Amniotic stem cell (primary cell): Measurements from ENCODE around the gene PROX1.

Experiments
- DNase-seq: peaks from one replicate; lab custom pipeline; 2025; lab: John Stamatoyannopoulos, UW

Gene PROX1

DNA sequence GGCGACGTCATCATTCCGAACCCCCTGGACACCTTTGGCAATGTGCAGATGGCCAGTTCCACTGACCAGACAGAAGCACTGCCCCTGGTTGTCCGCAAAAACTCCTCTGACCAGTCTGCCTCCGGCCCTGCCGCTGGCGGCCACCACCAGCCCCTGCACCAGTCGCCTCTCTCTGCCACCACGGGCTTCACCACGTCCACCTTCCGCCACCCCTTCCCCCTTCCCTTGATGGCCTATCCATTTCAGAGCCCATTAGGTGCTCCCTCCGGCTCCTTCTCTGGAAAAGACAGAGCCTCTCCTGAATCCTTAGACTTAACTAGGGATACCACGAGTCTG lies 10.0 kb downstream of the PROX1 start:
- no peak for DNase-seq

DNA sequence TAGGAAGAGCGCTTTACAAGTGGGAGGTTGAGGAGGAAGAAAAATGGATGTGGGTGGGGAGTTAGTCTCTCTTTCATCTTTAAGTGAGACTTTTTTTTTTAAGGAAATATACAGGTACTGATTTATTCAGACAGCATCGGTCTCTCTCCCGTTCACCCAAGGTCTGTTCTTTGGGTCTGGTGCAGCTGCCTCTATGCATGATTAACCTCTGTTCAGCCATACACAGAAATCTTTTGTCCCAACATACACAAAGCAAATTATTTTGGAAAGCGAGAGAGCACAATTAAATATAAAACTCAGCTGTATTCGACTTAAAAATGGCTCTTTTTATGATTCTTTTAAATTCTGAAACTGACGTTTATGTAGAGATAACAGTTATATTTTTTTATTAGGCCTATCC lies 11.0 kb downstream of the PROX1 start:
- no peak for DNase-seq

DNA sequence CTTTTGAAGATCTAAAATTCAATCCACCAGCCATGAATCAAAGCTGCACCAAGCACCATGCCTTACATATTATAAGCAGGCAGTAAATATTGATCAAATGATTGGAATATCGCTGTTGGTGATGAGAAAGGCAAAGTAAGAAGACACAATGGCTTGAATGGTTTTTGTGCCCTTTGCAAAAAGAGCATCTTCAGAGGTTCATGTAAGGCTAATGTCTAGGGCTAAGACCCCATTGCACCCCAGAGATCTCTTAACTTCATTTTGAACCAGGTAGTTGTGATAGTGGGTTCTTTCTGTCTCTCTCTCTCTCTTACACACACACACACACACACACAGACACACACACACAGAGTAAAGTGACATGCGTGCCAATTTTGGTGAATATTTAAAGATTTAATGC lies 12.0 kb downstream of the PROX1 start:
- no peak for DNase-seq

GRCh38 chr1:214002060-214002459 lies 14.3 kb downstream of the PROX1 start:
- DNase-seq = no peak

DNA sequence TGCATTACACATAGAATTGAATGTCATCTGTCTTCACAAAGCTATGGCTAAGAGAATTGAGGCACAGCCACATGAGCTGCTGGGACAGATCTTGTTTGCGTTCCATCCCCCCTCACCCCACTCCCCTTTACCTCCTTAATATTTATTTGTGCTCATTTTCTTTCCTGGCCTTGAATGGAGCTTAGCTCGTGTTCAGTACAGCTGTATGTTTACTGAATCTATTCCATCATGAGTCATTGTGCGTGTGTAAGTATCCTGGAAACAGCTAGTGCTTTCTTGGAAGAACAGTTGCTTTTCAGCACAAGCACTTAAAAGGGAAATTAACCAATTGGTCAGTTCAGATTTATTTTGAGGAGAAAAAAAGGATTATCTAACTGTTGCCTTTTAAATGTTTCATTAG lies 14.7 kb downstream of the PROX1 start:
- no peak for DNase-seq

DNA sequence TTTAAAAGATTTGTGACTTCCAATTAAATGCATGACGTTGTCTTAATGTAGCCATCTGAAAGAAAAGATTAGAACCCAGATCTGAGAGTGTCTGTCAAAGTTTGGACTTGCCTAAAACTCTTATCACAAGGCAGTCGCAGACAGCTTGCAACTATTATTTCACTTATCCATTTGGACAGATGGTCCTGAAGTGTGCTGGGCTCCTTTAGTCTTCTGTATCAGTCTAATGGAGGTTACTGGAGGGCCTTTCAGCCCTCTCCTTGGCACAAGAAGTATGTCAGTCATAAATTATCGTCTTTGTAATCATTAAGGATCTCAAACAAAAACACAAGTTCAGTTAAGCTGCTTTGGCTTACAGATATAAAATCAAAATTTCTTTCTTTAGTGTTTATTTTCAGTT lies 15.5 kb downstream of the PROX1 start:
- DNase-seq = no peak

GRCh38 chr1:214004014-214004413 lies 16.2 kb downstream of the PROX1 start:
- no peak for DNase-seq

DNA sequence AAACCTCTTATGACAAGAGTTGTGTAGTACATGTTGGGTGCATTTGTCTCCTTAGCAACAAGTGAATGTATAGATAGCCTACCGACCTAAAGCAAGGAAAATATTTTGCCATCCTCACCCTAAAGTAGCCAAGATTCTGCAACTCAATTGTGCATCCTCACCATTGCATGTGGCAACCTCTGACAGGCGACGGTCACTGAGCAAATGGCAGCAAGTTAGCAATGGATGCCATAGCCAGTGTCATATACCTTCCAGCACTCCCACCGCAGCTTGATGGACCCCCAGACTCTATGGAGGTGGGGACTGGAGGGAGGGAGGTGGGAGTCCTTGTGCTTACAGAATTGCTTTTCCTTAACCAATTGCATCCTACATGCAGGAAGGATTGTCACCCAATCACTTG lies 17.0 kb downstream of the PROX1 start:
- no peak for DNase-seq

- no peak for DNase-seq
Measured at GRCh38 chr1:214005708-214006107, 17.9 kb downstream of the PROX1 start.

DNA sequence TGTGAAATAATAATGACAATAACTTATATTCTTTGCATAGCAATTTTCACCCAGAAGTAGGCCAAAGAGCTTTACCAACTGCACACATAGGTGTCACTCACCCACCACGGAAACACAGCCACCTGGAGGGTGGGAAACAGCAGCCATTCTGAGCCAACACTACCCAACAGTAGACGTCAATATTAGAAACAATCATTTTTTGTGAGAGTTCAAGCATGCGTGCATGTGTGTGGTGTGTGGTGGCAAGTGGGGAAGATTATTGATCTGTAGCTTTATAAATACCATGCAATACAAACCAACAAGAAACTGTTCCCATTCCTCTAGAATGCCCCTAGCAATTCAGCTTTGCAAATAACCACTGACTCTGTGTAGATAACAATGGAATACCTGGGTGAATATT lies 19.1 kb downstream of the PROX1 start:
- DNase-seq = no peak

DNA sequence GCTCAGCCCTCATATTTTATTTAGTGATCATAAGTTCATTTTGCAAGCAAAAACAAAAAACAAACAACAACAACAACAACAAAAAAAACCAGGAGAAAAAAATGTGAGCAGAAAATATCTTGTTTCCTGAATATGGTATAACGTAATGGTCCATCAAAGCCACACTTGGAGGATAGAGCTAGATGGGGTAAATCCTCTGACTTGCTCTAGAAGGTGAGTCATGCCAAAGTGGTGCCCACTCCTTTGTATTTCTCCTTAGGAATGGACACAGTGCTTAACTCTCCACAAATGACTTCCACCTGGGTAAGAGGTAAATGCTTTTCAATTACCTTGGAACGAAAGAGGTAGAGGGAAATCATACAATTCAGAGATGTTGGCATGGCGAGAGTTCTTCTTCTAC lies 20.6 kb downstream of the PROX1 start:
- DNase-seq = no peak

DNA sequence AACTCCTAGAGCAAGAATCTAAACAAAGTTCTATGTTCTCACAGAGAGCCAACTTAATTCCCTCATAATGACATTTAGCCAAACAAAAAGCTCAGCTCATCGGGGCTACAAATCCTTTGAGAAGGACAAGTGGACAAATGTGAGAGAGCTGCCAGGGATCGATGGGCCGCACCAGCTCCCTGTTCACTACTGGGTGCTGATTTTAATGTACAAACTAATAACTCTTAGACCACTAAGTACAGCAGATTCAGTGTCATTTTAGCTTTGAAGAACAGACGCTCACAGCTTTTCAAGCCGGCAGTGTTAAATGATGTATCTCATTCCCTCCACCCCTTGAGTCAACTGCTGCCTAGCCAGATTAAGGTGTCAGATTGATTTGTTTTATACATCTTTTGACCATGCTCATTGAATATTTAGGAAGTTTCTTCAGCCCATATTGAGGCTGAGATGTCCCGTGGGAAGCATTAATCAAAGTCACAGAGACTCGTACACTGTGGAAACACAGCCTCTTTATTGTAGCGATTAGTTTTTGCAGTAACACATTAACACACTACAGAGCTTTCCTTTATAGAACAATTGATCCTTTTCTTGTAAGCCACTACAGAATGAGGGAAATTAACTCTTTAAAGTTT lies 21.1 kb downstream of the PROX1 start:
- no peak for DNase-seq

GRCh38 chr1:214009423-214010196 lies 21.8 kb downstream of the PROX1 start:
- no peak for DNase-seq

- no peak for DNase-seq
Measured at GRCh38 chr1:214010197-214010573, 22.4 kb downstream of the PROX1 start.

GRCh38 chr1:214010717-214011116 lies 22.9 kb downstream of the PROX1 start:
- no peak for DNase-seq

- DNase-seq = no peak
Measured at GRCh38 chr1:214012418-214012817, 24.6 kb downstream of the PROX1 start.

DNA sequence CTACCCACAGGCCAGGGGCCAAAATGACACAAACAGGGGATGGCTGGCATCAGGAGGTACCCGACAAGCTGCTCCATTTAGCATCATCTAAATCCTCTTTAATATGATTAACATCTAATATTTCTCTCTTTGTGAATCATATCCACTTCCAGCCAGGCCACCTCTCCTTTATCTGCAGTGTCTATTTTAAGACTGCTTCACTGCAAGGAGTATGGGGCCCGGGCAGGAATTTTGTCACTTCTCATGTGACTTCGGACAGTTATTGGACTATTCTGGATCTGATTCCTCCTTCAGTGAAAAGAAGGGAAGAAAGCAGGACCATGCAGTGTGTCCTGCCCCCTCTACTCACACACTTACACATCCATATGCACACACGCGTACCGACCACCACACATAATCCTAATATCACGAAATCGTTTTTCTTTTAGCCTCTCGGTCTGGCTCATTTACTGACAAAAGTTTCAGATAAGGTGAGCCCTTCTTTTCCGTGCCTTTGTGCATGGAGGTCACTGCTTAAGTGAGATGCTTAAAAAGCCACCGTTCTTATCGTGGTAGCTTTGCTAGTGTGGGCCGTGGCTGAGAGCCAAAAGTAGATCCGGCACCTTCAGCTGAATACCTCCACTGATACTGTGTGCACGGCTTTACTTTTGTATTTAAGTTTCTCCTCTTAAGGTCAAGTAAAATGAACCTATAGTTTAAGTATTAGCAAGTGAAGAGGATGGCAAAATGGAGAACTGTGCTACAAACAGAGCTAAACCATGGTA lies 26.0 kb downstream of the PROX1 start:
- no peak for DNase-seq

DNA sequence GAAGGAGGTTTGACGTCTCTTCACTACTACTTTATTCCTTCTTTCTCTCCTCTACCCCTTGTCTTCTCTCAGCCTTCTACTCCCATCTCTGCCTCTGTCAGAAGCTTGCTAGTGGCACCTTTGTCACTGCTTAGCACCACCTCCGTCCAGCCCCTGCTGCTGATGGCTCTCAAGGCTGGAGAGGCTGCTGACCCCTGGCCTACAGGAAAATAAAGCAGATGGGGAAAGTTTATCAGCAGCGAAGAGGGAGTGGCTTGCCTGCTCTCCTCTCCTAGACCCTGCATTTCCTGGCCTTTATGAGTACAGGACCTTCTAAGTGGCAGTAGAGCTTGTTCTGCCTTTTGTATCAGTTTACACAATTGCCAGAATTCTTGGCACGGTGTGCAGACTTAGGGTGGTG lies 27.0 kb downstream of the PROX1 start:
- no peak for DNase-seq

GRCh38 chr1:214017191-214017982 lies 29.6 kb downstream of the PROX1 start:
- DNase-seq = no peak

DNA sequence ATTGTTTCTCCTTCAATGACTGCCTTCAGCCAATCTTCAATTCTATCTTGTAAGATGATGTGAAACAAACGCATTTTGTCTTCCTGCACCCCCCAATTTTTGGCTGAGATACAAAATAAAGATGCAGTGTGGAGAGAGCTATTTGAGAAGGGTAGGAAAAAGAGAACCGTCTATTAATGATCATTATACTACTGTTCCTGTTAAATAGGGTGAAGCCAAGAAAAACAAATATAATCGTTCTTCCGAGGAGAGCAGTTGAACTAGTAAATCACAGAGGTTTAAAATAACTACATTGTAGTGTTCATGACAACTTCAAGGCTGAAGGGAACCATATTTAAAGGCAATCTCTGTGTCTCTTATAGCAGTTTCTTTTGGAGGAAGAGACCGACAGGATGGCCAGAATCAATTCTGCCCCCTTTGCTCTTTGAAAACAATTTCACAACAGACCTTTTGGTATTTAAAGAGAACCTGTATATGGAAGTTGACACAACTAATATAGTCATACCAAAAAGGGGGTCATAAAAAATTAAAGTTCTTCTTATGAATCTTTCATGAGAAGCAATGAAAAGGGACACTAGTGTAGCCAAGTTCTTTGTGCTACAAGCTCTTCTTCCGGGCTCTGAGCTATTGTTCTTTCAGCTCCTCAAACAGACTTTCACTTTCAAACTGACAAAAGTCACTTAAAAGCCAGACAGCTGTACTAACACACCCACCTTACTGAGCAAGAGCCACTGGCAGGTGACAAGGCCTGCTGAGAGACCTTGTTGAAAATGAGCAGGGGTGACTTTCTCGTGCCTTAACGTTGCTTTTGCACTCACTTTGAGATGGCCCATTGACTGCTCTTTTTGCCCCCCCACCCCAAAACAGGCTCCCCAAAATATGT lies 30.9 kb downstream of the PROX1 start:
- no peak for DNase-seq

DNA sequence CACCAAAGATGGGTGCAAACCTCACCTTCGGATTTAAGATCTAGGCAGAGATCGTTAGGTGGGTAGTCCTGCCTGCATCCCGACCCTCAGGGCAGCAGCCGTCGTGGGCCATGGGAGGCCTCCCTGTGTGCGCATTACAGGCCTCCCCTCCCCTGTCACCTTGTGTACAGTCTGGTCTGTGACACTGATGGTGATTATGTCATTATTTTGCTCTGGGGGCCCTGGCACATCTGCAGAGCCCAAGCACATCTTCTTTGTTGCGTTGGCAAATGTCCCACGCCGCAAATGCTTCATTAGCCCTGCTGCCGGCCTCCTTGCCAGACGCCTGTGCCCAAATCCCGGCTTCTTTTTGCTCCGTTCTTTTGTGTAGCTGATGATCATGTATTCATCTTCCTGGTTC lies 31.7 kb downstream of the PROX1 start:
- no peak for DNase-seq

GRCh38 chr1:214021321-214021720 lies 33.5 kb downstream of the PROX1 start:
- DNase-seq = no peak
